Fibroblast of skin of left quadriceps (primary cell): Measurements from ENCODE around the gene ATP2B2.

ENCODE experiments used
- DNase-seq, 2 experiments: peaks; one replicate each; pipeline ENCODE4 v3.0.0-alpha.2; 2013; ENCODE audit warnings: low read depth in 2 of 2

ATP2B2 gene

DNA sequence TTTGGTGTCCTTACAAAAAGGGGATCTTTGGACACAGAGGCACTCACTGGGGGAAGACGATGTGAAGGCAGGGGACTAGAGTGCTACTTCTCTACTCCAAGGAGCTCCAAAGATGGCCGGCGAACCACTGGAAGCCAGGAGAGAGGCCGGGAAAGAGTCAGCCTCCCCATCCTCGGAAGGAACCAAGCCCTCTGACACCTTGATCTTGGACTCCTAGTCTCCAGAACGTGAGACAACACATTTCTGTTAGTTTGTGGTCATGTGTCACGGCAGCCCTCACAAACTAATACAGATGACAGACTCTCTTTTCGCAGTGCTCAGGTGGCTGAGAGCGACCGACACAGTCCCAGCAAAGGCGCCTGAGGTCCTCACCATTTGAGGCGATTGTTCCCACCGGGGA lies 24.4 kb upstream of the ATP2B2 start:
- DNase-seq, result no peak

- DNase-seq, result no peak
These were observed 22.7 kb upstream of the ATP2B2 start for GRCh38 chr3:10528046-10528445.

- no peak for DNase-seq
These were observed 22.1 kb upstream of the ATP2B2 start for GRCh38 chr3:10527295-10528001.

DNA sequence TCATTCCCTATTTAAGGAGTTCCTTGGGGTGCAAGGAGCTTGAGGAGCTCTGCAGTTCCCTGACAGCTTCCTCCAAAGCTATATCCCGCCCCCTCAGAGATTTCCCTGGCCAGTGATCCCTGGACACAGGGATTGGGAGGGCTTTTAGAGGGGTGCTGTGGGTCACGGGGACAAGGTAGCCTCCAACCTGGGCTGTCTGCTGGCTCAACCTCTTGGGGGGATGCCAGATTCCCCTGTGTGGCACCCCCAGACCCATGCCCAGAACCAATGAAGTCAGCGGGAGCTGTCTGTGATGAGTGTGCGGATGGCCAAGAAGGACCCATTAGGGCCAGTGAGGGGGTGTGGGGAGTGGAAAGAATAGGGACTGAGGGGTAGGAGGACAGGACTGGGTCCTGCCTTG lies 21.0 kb upstream of the ATP2B2 start:
- no peak for DNase-seq

- DNase-seq, result no peak
These were observed 19.5 kb upstream of the ATP2B2 start for GRCh38 chr3:10524799-10525301.

DNA sequence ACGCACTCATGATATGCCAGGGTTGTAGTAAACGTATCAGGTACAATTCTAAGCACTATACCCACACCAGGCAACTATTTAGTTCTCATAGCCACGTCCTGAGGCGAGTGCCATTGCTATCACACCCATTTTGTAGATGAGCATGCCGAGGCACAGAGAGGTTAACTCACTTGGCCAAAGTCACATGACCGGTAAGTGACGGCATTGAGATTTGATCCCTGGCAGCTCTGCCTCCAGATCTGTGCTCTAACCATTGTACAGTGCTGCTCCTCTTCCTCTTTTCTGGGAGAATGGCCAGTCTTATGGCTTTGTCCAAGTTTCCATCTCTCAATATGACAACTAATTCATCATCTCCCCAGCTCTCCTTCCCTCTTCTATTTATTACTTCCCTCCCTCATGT lies 18.9 kb upstream of the ATP2B2 start:
- no peak for DNase-seq

DNA sequence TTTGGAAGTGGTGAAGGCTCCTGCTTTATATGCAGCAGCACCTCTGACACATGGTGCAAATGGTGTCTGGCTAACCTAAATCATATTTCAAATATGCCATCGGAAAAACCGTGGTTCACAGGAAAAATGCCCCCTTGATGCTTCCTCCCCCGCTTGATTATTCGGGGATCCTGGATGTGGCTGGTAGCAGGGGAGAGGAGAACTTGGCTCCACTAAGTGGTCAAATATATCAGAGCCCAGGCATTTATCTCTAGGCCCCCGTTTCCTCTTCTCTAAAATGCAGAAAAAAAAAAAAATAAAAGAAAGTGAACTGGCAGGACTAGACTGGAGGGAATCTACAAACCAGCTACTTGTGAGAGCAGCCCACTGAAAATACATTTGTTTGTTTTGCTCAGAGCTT lies 18.2 kb upstream of the ATP2B2 start:
- DNase-seq, result no peak

DNA sequence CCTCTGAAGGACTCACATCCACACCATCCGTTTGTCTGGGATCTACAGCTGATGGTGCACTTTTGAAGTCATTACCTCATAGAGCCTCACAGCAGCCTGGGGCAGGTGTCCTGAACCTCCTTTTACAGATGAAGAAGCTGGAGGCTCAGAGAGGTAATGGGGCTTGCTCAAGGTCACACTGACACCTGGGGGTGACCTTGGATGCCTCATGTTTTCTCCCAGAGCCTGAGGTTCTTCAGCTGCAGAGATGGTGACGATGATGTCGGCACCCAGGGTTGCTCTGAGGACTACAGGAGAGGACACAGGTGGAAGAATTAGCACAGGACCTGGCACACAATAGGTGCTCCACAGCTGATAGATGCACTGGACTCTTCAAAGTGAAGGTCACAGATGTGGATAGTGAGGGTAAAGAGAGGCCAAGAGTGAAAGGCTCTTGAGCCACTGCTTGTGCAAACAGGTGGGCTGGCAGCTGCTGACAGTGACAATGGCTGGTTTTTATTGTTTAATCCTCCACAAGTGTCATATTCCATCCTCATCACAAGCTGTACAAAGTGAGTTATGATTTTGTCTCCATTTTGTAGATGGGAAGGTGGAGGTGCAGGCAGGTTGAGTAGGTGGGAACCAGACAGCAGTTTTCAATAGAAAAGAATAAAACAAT lies 17.4 kb upstream of the ATP2B2 start:
- DNase-seq, result no peak

GRCh38 chr3:10521772-10522441 lies 16.5 kb upstream of the ATP2B2 start:
- DNase-seq, result no peak

DNA sequence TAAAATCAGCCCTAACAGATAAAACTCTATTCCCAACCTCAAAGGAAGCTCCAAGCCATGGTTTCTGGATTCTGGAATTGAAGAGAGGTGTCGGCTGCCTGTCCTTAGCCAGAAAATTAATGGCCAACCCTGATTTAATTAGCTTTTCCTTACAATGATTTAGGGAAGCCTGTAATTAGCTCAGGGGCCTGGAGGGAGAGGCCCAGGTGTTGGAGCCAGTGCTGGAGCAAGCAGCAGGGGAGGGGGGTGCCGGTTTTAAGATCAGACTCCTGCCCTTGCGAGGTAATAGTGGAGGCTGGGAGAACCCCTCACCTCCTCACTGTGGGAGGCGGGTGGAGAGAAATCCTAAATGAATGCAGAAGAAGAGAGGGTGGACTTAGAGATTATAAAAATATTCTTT lies 14.7 kb upstream of the ATP2B2 start:
- no peak for DNase-seq

- no peak for DNase-seq
These were observed 13.8 kb upstream of the ATP2B2 start for GRCh38 chr3:10519236-10519635.

- peak; percentile 11 to 12 for DNase-seq
These were observed 13.2 kb upstream of the ATP2B2 start for GRCh38 chr3:10518506-10519150.

GRCh38 chr3:10517627-10518026 lies 12.2 kb upstream of the ATP2B2 start:
- no peak for DNase-seq

DNA sequence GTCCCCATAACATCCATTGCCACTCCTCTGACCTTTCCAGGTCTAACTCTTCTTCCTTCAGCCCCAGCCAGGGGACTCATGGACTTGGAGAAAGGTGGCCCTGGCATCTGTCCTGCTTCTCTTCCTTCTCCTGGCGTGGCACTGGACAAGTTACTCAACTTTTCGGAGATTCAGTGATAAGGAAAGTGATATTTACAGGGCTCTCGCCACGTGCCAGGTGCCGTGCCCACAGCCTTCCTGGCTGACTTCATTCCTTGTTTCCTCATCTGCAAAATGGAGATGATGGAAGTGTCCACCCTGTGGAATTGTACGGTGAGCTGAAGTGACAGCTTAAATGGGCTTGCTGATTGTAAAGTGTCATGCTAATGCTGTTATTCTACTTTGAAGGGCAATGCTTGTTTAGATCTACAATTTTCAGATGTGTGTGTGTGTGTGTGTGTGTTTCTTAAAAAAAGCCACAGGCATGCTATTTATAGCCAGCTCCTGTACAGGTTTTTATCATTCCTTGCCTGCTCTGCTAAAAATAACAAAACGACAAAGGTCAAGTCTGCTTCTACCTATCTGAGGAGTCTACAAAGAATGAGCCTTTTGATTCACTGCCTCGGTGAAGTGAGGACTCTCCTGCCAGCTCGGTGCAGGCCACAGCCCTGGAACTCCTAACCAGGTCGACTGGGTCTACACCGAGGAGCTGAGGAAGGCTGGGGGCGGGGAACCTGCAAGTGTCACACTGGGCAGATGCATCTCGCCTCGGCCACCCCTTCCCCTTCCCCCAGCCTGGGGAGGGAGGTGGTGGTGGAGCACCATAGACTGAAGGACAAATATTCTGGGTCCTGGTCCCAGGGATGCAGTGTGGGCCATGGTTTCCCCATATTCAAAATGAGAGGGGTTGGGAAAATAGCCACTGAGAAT lies 11.4 kb upstream of the ATP2B2 start:
- DNase-seq, result no peak

DNA sequence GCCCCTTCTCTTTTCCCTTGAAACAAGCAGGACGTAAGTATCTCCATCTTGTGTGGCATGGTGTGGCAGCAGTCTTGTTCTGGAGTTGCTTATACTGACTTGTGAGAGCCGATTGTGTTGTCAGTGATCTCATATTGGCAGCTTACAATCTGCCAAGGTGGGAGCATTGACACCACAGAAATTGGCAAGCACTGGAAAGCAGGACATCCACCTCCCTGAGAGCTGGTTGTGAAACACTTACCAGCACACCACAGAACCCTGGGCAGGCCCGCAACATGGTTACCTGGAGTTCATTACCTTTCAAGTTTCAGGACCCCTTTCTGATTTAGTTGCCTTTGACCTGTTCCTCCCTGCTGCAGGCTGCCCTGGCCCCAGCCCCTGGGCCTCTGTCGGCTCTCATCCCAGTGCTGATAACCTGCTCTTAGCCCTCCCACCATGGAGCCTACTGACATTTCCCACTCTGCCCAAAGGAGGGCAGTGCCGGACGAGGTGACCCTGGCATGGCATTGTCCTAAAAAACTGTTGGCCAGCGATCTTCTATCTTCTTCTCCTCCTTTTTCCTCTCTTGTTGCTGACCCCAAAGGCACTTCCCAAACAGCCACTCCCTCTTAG lies 10.6 kb upstream of the ATP2B2 start:
- DNase-seq, result no peak

GRCh38 chr3:10515396-10515795 lies 10.0 kb upstream of the ATP2B2 start:
- DNase-seq, result no peak

DNA sequence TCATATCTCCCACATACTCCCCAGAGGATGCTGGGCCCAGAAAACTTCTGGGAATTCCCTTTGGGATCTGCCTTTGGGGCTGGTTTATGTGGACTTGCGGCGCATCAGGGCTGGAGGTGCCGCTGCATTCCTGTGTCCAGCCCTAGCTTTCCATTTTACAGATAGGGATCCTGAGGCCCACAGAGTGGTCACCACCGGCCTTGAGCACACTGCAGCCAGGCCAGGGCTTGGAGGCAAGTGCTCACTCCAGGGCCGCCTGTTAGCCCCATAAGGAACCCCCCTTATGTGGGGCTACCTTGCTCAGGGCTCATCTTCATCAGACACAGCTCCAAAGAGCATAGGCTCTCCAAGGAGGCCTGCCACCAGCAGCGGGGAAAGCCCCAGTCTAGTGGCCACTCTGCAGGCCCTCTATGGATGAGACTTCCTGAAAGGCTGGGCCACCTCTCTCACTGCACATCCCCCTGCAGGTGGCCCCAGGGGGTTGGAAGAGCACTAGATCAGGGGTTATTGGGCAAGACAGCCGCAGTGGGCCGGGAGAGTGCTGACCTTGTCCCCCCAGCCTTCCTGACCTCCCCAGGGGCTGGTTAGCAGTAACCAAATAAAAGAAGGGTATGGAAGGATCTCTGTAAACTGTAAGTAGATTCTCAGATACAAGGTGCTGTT lies 9.2 kb upstream of the ATP2B2 start:
- no peak for DNase-seq

- DNase-seq, result no peak
These were observed 7.9 kb upstream of the ATP2B2 start for GRCh38 chr3:10513306-10513705.

- DNase-seq, result no peak
These were observed 7.3 kb upstream of the ATP2B2 start for GRCh38 chr3:10512687-10513086.

- peak; percentile 8 to 11 for DNase-seq
These were observed 6.6 kb upstream of the ATP2B2 start for GRCh38 chr3:10511809-10512494.
